ENCODE data around the gene MAT2A.
"Not testable (repeated sequence)": the region's sequence is repeated elsewhere in the genome, so short reads cannot be mapped to it uniquely, and the experiment has no call there.

MAT2A gene

DNA sequence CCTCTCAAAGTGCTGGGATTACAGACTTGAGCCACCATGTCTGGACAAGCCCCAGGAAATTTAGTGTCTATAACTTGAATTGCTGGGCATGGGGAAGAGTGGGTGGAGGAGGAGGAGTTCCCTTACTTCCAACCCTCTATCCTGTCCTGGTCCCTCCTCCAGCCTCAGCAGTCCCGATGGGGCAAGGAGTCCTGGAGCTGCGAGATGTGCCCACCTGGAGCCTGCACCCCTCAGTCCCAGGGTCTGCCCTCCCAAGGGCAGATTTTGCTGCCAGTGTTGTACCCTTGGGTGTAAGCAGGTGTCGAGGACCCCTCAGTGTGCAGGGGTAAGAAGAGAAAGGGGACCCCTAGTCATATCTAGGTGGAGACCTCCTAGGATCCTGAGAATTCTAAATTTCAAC, 41.2 kb downstream of the MAT2A start:
- no peak for FAIRE-seq

DNA sequence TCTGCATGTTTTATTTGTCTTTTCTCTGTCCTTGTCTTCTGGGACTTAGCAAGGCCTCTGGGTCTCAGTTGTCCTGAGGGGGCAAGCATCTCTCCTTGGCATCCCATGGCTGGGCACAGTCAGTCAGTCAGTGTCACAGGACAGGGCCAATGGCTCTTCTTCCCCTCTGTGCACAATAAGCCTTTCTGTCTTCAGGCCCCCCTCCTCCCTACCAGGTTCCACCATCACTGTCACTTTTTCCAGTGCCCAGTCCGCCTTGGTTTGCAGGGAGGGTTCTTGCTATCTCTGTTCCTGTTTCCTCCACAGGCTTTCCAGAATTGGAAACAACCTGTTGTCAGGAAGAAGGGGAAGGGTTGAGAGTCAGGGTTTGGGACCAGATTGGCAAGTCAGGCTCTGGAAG, 43.5 kb downstream of the MAT2A start:
- FAIRE-seq = no peak

DNA sequence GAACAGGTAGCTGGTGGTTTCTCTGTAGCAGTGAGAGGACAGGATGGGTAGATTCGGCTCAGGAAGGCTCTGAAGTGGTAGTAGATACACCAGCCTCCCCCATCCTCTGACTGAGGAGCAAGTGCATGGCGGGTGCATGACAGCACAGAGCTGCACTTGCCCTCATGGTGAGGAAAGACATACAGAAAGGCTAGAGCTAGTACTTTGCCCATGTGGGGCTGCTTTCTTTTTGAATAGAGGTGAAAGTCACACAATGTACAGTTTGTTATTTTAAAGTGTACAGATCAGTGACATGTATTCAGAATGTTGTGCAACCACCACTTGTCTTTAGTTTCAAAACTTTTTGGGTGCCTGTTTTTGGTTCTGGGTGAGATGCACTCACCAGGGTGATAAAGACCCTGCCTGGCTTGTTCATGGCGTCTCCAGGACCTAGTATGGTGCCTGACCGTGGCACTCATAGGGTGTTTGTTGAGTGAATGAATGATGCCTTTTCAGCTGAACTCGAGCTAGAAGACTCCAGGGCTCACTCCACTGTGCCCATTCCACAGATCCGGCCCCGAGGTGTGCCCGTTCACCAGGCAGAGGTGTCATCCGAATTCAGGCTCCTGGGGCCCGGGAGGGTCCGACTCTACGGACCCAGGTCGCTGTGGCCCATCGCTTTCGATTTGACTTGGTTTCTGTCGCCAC, 44.8 kb downstream of the MAT2A start:
- FAIRE-seq = no peak

DNA sequence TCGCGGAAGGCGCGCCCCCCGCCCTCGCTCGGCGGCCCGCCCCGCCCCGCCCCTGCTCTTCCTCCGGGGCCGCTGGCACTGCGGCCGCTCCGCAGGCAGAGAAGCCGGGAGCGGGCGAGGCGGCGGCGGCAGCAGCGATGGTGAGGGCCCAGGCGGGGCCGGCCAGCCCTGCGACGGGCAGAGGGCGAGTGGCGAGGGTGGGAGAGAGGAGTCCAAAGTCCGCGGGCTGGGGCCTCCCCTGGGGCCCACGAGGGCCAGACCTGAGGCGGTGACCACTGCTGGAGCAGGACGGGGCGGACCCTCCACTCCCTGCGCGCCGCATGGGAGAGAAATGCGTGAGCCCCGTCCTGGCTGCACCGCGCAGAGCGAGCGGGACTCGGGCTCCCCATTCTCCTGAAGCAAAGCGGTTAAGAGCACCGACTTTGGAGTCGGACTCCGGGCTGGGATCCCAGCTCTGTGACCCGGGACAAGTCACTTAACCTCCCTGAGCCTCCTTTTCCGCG, 45.4 kb downstream of the MAT2A start, which contains the start of gene VAMP5:
VAMP5 (plus strand) TSS at position 78 of the 503 bp plus-strand sequence; CDS start at position 138, 60 bp downstream.
- no peak for FAIRE-seq

DNA sequence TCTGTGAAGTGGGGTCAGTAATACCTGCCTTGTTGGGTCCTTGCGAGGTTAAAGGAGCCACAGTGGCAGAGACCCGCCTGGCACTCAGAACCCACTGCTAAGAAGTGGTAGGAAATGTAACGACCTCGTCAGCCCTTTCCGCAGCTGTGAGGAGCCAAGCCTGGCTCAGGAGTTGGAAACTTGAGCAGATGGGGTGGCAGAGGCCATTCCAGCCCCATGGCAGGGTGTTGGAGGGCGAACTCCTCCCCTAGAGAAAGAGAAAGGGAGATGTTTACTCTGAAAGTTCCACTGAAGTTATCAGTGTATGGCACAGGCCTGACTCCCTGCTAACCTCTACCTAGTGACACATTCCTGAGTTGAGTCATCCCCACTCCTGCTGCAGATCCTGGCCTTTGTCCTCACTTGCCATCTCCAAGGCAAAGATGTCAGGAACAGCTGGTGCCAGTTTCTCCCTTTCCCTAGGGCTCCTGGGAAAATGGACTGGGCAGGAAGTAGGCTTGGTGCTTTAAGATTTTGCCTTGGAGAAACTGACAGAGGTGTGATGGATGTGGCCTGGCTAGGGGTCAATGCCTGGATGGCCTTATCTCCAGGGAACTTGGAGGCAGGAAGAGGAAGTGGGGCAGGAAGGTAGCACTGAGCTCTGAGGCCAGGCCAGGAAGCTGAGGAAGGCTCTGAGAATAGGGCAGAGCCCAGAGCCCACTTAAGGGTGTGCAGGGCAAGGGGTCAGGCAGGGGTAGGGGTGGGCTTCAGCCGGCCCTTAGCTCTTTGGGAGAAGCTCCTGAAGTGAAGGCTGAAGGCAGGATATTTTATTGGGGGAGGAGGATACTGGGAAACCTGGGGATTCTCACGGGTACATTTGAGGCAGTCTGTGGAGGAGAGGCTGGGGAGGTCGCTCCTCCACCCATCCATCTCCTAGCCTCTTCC, 46.2 kb downstream of the MAT2A start:
- FAIRE-seq = no peak

DNA sequence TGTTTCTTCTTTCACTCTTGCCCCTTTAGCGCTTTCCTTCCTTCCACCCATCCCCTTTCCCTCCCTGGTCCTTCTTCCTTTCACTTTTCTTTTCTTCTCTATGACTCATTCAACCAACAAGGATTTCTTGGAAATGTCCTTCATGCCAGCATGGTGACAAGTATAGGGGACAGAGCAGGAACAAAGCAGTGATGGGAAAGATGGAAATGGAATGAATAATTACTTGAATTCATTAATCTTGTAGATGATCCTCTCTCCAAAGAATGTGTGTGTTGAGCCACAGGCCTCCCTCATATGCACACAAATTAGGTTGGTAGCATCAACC, 46.8 kb downstream of the MAT2A start:
- FAIRE-seq = no peak

DNA sequence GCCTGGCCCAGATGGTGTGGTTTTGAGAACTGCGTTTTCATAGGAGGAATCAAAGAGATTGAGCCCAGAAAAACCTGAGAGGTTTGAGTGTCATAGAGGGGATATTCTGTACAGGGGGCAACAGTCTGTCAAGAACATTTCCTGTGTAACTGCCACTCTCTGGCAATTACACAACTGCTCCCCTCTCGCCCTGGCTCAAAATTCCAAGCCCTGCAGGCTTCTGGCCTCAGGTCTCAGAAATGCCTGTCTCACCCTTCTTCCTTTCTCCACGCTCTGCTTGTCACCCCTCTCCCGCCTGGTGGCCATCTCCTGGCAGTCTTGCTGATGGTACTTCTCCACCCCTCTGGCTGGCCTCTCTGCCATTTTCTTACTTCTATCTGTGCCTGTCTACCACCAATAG, 49.3 kb downstream of the MAT2A start:
- no peak for FAIRE-seq

DNA sequence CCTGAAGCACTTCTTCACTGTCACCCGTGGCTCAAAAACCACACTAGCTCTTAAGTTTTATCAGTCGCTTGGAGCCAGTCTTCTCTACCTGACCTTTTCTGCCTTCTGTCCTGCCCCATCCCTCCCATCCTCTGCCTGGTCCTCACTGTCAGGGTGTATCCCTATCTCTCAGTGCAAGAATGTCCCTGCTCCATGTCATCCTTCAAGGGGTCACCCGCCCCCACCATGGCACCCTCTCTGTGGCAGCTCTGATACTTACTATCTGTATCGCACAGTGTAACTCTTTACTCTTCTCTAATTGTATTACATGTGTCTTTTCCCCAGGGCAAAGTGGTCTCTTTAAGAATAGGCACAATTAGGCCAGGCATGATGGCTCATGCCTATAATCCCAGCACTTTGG, 49.7 kb downstream of the MAT2A start:
- no peak for FAIRE-seq

DNA sequence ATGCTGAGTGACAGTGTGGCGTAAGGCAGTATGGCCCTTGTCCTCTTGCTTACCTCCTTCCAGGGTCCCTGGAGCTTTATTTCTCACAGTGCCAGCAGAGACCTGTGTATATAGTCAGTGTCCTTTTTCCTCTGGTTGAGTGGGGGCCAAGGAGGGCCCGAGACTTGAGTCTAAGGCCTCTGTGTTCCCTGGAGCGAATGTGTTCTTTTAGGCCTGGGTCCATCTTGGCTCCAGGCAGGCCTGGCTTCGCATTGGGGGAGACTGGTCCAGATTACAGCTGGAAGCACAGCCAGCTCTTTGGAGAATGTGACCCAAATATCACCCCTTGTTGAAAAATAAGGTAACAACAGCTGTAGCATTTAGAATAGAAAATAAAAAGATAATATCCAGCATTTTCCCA, 50.2 kb downstream of the MAT2A start:
- FAIRE-seq = no peak

DNA sequence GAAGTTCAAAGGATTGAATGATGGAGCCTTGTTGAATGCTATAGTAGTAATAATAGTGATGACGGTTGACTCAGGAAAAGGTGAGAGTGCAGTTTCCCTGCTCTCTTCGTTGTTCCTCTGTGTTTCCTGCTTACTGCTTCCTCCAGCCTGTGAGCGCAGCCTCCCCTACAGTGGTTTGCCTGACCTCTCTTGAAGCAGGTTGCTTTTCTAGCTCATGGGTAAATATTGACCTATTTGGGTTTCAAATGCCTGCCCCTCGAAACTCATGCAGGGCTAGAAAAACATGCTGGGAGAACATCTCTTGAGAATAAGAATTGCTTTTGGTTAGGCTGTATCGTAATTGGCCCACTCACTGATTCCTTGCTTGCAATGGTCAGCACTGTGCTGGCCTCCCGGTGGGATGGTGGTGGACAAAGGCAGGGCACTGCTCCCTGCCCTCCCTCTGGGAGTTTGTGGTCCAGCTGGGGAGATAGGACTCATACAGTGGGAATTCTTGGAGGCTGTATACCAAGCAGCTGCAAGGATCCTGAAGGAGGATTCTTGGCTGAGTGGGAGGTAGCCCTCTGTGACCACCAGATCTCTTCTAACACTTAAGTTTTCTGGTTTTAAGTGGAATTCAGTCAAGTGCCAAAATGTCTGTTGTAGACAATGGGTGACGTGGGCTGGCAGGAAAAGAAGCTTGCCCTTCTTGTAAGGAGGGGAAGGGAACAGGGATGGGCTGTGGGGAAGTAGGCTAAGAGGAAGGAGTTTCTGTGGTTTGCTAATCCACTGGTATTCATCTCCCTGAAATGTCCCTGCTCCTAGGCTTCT, 51.2 kb downstream of the MAT2A start:
- FAIRE-seq = no peak

DNA sequence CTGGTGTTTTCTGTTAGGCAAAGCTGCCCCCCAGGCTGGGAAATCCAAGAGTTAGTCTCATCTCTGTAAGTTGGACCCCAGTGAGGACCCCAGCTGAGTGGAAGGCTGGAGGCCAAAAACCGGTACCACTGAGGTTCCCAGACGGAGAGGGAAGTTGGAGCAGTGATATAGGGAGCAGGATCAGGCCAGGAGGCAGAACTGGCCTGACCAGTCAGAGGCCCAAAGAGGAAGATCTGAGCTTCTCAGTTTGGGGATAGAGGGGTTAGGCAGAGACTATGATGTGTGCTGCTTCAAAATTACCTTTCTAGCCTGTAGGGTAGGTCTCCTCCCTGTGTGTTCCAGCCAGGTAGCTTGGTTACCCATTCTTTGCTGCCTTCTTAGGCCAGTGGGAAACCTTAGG, 52.0 kb downstream of the MAT2A start:
- no peak for FAIRE-seq

DNA sequence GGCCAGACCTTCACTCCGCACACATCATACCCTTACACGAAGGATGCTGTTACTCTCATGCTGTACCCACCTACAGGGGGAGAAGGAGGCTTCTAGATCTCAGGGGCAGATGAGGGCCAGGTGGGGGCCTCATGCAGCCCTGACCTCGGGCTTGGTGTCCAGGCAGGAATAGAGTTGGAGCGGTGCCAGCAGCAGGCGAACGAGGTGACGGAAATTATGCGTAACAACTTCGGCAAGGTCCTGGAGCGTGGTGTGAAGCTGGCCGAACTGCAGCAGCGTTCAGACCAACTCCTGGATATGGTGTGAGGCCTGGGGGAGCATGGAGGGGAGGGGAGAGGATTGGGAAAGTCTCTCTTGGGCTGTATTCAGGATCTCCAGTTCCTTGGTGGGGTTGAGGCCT, 52.6 kb downstream of the MAT2A start:
- FAIRE-seq = no peak

DNA sequence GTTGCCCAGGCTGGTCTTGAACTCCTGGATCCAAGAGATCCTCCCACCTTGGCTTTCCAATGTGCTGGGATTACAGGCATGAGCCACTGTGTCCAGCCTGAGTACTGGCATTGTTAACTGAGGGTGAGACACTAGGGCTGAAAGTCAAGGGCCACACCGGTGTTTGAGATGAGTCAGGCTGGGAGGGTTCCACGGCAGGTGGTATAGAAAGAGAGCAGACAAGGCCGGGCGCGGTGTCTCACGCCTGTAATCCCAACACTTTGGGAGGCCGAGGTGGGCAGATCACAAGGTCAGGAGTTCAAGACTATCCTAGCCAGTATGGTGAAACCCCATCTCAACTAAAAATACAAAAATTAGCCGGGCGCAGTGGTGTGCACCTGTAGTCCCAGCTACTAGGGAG, 53.3 kb downstream of the MAT2A start:
- FAIRE-seq = not testable (repeated sequence)

DNA sequence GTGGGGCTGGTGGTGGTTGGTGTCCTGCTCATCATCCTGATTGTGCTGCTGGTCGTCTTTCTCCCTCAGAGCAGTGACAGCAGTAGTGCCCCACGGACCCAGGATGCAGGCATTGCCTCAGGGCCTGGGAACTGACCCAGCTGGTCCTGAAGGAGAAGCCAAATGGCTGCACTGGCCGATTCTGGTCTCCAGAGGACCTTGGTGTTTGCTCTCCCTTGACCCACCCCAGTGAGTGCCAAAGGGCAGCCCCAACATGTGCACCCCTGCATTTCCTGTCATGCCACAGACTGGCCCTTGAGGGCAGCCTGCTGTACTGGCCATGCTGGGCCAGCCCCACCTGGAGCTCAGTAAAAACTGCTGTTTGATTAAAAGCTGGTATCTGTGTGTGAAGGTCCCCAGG, 54.1 kb downstream of the MAT2A start:
- no peak for FAIRE-seq

Data from A204.1 (cell line).